Activated B cell treated with CpG ODN at 0.5 μM for 24 hours (primary cell): ENCODE results near the gene GTF2A2. TPM values are rescaled to one million over a fixed set of nuclear protein-coding genes. Genes with fewer than 3 reads are reported as not detected.

ENCODE experiments used
- ATAC-seq: fragments of 200-7000 bp; cut with Tn5 transposase; one replicate; pipeline ENCODE4 v1.10.0; 2021; ENCODE audit warnings: low read depth, mild to moderate bottlenecking, moderate library complexity
- CTCF ChIA-PET: fragments of 350-600 bp; sonication (Branson Sonifier 250); formaldehyde crosslinking; loops from one replicate; lab custom pipeline; 2021; ENCODE audit warnings: antibody characterized with exemption; lab: Charles Lee
- POLR2A ChIA-PET: fragments of 350-600 bp; sonication (Branson Sonifier 250); formaldehyde crosslinking; loops from one replicate; lab custom pipeline; 2021; ENCODE audit warnings: antibody characterized with exemption; lab: Charles Lee
- DNase-seq: peaks from one replicate; pipeline ENCODE4 v3.0.0; 2022
- H3K27ac Mint-ChIP-seq: one replicate; pipeline ENCODE4 v1.8.0; 2020; ENCODE audit warnings: mixed read lengths
- H3K27me3 Mint-ChIP-seq: one replicate; pipeline ENCODE4 v1.8.0; 2021; ENCODE audit warnings: mixed read lengths
- H3K36me3 Mint-ChIP-seq: one replicate; pipeline ENCODE4 v1.8.0; 2021; ENCODE audit warnings: low read depth, mixed read lengths
- H3K4me1 Mint-ChIP-seq: one replicate; pipeline ENCODE4 v1.8.0; 2021; ENCODE audit warnings: mixed read lengths
- H3K4me3 Mint-ChIP-seq: one replicate; pipeline ENCODE4 v1.8.0; 2020; ENCODE audit warnings: mild to moderate bottlenecking, mixed read lengths
- H3K9me3 Mint-ChIP-seq: one replicate; pipeline ENCODE4 v1.8.0; 2020; ENCODE audit warnings: mixed read lengths
- intact Hi-C: fragments of 100-400 bp; cut with micrococcal nuclease; formaldehyde crosslinking; loops from one replicate; pipeline ENCODE4 v1.15.1; 2024
- total RNA-seq: library from RNA; stranded (reverse); gene quantifications from 2 replicates; pipeline ENCODE4 v1.2.3, GENCODE V29; 2022
- TF ChIP-seq, protein P1 (sequence below): fragments of 200-600 bp; IDR thresholded peaks from one replicate; pipeline ENCODE4 v1.8.0; 2022; ENCODE audit warnings: antibody characterized with exemption, mild to moderate bottlenecking

The GTF2A2 gene
- total RNA-seq, 1 donor from 2014 or later: 77.4 TPM

DNA sequence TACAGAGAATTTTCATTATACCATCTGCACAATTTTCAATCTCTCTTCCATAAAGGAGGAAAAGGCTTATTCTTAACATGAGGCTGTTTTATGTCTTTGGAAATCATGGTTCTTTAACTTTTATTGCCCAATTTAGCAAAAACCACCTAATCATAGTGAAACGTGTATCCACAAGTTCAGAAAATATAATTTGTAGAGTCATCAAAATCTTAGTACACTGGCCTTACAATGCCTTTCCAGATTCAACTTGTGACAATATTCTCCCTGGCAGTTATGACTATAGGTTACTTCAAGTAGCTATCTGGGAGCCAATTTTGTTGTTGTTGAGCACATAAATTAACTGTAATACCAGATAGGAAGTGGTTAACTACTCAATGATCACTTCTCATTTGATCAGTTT lies 20.9 kb upstream of the GTF2A2 start:
- TF ChIP-seq, protein P1, sequence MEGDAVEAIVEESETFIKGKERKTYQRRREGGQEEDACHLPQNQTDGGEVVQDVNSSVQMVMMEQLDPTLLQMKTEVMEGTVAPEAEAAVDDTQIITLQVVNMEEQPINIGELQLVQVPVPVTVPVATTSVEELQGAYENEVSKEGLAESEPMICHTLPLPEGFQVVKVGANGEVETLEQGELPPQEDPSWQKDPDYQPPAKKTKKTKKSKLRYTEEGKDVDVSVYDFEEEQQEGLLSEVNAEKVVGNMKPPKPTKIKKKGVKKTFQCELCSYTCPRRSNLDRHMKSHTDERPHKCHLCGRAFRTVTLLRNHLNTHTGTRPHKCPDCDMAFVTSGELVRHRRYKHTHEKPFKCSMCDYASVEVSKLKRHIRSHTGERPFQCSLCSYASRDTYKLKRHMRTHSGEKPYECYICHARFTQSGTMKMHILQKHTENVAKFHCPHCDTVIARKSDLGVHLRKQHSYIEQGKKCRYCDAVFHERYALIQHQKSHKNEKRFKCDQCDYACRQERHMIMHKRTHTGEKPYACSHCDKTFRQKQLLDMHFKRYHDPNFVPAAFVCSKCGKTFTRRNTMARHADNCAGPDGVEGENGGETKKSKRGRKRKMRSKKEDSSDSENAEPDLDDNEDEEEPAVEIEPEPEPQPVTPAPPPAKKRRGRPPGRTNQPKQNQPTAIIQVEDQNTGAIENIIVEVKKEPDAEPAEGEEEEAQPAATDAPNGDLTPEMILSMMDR: no peak
- intact Hi-C loops: no loop called here
- Mint-ChIP-seq H3K9me3 (no peaks in the 10 kb centered on the region), H3K27ac (no peak overlapping the region), H3K4me1 (peaks cover 4% of the 10 kb centered on the region), H3K27me3 (no peaks in the 10 kb centered on the region), H3K36me3 (peaks cover 91% of the 10 kb centered on the region), H3K4me3 (no peak overlapping the region)
- ChIA-PET CTCF (no interaction called here), POLR2A (interaction anchor here (0.6 to 0.7 kb wide), 2 partner anchors 20 to 529 kb away, joined by 3 to 4 read pairs; partner anchors contain the start of gene GTF2A2)
- DNase-seq: no peak
- no peak for ATAC-seq

DNA sequence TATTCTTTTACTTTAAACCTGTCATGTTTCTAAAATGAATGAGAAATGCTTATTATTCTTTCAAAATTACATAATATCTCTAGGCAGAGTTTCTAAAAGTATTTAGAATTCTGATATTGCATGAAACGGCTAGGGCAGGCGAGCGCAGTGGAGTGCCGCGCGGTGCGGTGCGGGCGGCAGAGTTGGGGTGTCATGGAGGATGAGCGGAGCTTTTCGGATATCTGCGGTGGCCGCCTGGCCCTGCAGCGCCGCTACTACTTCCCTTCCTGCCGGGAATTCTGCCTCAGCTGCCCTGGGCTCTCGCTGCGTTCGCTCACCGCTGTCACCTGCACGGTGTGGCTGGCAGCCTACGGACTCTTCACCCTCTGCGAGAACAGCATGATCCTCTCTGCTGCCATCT lies 19.2 kb upstream of the GTF2A2 start:
- Mint-ChIP-seq H3K27me3 (no peaks in the 10 kb centered on the region), H3K36me3 (peaks cover 94% of the 10 kb centered on the region), H3K27ac (no peak overlapping the region), H3K9me3 (no peaks in the 10 kb centered on the region), H3K4me3 (no peak overlapping the region), H3K4me1 (no peaks in the 10 kb centered on the region)
- TF ChIP-seq, protein P1: no peak
- ATAC-seq: no peak
- ChIA-PET CTCF (no interaction called here), POLR2A (interaction anchor here (1.1 kb wide), 1 partner anchor 13 kb away, joined by 3 read pairs; the partner anchor contains the start of gene BNIP2)
- intact Hi-C loops: no loop called here
- DNase-seq: no peak

DNA sequence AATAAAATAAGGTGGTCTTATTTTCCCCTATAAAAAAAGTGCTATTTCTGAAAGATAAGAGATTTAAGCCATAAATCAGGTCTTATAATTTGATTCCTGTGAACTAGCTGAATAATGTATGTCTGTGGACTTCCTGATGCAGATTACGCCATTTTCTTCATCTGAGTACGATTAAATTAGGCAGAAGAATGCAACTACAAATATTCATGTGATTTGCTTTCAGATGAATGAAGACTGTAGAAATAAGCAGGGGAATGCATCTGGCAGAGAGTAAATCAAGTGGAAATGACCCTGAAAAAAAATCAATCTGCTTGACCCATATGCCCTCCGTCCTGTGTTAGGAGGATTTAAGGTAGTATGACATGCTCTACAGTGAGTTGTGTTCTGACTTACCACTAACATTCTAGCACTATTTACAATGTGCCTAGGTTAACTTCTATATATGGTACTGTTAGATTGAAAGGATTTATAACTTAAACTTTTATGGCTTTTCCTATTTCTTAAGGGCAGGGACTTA lies 17.1 kb upstream of the GTF2A2 start:
- no peak for ATAC-seq
- H3K4me3 Mint-ChIP-seq: no peak overlapping the region
- intact Hi-C loops: no loop called here
- H3K9me3 Mint-ChIP-seq: no peaks in the 10 kb centered on the region
- H3K36me3 Mint-ChIP-seq: peaks cover 90% of the 10 kb centered on the region
- TF ChIP-seq, protein P1: no peak
- ChIA-PET POLR2A (no interaction called here), CTCF (no interaction called here)
- no peak for DNase-seq
- H3K27me3 Mint-ChIP-seq: no peaks in the 10 kb centered on the region
- H3K27ac Mint-ChIP-seq: no peak overlapping the region
- H3K4me1 Mint-ChIP-seq: no peaks in the 10 kb centered on the region

DNA sequence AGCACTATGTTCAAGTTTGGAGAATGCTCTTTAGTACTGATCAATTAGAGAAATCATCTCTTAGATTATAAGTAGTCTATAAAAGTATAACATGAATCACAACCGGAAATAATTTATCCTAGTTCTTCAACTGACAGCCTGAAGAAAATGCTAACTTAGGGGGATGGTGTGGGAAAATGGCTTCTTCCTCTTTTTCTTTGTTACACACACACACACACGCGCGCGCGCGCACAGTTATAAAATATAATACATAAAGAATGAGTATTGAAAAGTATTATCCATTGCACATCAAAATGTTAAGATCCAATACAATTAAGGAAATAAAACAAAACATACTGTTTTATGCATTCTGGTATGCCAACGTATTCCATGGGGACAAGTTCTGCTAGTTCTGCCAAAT lies 11.2 kb upstream of the GTF2A2 start:
- H3K27ac Mint-ChIP-seq: no peak overlapping the region
- TF ChIP-seq, protein P1: no peak
- DNase-seq (no peak), ATAC-seq (no peak)
- CTCF ChIA-PET: interaction anchor here (1.3 kb wide), 1 partner anchor 11 kb away, joined by 3 read pairs; the partner anchor contains the start of gene GTF2A2
- no peaks in the 10 kb centered on the region for H3K4me1 Mint-ChIP-seq
- H3K27me3 Mint-ChIP-seq: no peaks in the 10 kb centered on the region
- intact Hi-C loops: no loop called here
- no peak overlapping the region for H3K4me3 Mint-ChIP-seq
- POLR2A ChIA-PET: no interaction called here
- peaks cover 69% of the 10 kb centered on the region for H3K36me3 Mint-ChIP-seq
- no peaks in the 10 kb centered on the region for H3K9me3 Mint-ChIP-seq

DNA sequence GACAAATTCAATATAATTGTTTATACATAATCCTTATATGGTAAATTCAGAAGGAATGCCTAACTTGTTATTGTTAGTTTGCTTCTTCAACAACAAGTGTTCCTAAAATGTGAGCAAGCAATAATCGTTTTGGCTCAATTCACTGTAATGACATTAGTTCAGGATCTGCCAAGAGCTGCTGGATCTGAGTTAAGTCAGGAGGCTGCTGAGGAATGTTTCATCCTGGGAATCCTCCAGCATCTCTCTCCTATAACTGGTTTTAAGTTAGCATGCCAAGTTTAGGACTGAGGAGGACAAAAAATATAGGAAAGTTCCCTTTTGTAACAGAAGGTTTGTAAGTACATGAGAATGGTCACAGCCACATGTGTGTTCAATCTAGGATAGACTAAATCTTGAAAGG lies 4.9 kb upstream of the GTF2A2 start:
- no peak for ATAC-seq
- ChIA-PET POLR2A (interaction anchor here (0.5 kb wide), 1 partner anchor 452 kb away, joined by 5 read pairs; no protein-coding TSS in a partner anchor), CTCF (no interaction called here)
- DNase-seq: no peak
- peaks cover 8% of the 10 kb centered on the region for H3K4me1 Mint-ChIP-seq
- no peak overlapping the region for H3K4me3 Mint-ChIP-seq
- peaks cover 54% of the 10 kb centered on the region for H3K36me3 Mint-ChIP-seq
- H3K9me3 Mint-ChIP-seq: no peaks in the 10 kb centered on the region
- H3K27ac Mint-ChIP-seq: no peak overlapping the region
- no peaks in the 10 kb centered on the region for H3K27me3 Mint-ChIP-seq
- TF ChIP-seq, protein P1: no peak
- intact Hi-C loops: no loop called here
